Lower leg skin (tissue), 3 donors: ENCODE results near the gene PALLD.

Experiments
- POLR2A ChIP-seq, 2 donors: fragments of 450-650 bp; IDR thresholded peaks; one replicate each; pipeline ENCODE4 v1.6.1; 2016 to 2017; ENCODE audit warnings: antibody characterized with exemption in 2 of 2, mild to moderate bottlenecking in 1 of 2, moderate library complexity in 1 of 2
- TF ChIP-seq, protein P1 (sequence below), 3 donors: fragments of 450-650 bp; IDR thresholded peaks; one replicate each; pipeline ENCODE4 v1.5.1; 2016; ENCODE audit warnings: antibody characterized with exemption in 3 of 3, mild to moderate bottlenecking in 3 of 3, moderate library complexity in 2 of 3

DNA sequence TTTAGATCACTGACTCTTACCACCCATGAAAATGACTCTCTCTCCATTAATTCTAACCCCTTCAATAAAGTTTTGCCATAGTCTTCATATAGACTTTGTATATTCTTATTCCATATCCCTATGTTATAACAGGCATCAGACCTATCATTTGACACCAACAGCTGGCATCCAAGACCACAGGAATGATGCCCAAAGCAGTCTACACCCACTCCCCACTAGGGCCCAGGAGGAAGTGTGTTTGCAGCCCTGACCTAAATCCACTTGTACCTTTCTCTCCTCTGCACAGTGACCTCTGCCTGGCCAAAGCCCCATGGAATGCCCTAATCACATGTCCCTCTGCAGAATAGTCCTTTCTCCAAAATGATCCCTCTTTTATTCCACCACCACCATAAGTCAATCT lies 294.0 kb downstream of the PALLD start:
- TF ChIP-seq, protein P1, sequence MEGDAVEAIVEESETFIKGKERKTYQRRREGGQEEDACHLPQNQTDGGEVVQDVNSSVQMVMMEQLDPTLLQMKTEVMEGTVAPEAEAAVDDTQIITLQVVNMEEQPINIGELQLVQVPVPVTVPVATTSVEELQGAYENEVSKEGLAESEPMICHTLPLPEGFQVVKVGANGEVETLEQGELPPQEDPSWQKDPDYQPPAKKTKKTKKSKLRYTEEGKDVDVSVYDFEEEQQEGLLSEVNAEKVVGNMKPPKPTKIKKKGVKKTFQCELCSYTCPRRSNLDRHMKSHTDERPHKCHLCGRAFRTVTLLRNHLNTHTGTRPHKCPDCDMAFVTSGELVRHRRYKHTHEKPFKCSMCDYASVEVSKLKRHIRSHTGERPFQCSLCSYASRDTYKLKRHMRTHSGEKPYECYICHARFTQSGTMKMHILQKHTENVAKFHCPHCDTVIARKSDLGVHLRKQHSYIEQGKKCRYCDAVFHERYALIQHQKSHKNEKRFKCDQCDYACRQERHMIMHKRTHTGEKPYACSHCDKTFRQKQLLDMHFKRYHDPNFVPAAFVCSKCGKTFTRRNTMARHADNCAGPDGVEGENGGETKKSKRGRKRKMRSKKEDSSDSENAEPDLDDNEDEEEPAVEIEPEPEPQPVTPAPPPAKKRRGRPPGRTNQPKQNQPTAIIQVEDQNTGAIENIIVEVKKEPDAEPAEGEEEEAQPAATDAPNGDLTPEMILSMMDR (IDR thresholded peaks at IDR 0.05) = no peak
- TF ChIP-seq POLR2A (IDR thresholded peaks at IDR 0.05) = no peak
